ENCODE measurements around the gene NPPC. TPM values are rescaled to one million over a fixed set of nuclear protein-coding genes. Genes with fewer than 3 reads are reported as not detected.
A peak's percentile ranks its signal among the peaks of the same experiment; 100 is the strongest.

NPPC gene
- polyA plus RNA-seq, 1 of the 3 experiments (the other 2 are of a cell fraction), result not detected

GRCh38 chr2:231960810-231961348 lies 34.7 kb upstream of the NPPC start:
- POLR2A ChIA-PET, result interaction anchor here (0.5 to 1.0 kb wide), 4 partner anchors 26 to 496 kb away, joined by 3 to 4 read pairs (median 3); partner anchors contain the start of gene NCL
- DNase-seq, result no peak
- Histone ChIP-seq H3K9me3 (no peaks in the 10 kb centered on the region), H3K27me3 (ENCODE audit: insufficient read depth) (no peaks in the 10 kb centered on the region), H3K36me3 (replicated peaks in 1 of 2; ENCODE audit: control insufficient read depth in 1 of 2, insufficient read depth in 2 of 2, low read length in 1 of 2) (no peaks in the 10 kb centered on the region), H2AFZ (ENCODE audit: low read depth) (peak overlapping the region; percentile 97), H3K4me1 (ENCODE audit: control insufficient read depth in 1 of 2, insufficient read depth in 2 of 2, low read depth in 1 of 2, low read length in 1 of 2) (peaks cover 0 to 5% of the 10 kb centered on the region in 2 experiments; a peak in 1 of 4 replicates), H3K79me2 (ENCODE audit: insufficient read depth) (peaks cover 44% of the 10 kb centered on the region), H3K9me2 (no peaks in the 10 kb centered on the region), H4K20me1 (ENCODE audit: insufficient read depth) (no peaks in the 10 kb centered on the region), H3K4me2 (peak overlapping the region; percentile 92), H3K4me3 (ENCODE audit: low read depth in 2 of 2, low read length in 1 of 2) (peak overlapping the region; percentile 80 to 96), H3F3A (replicated peaks; ENCODE audit: insufficient read depth) (no peaks in the 10 kb centered on the region), H3K9ac (peak overlapping the region; percentile 85), H3K27ac (ENCODE audit: low read depth in 2 of 2, low read length in 1 of 2) (peak overlapping the region; percentile 74 to 87)
- TF ChIP-seq SIN3A (IDR thresholded peaks at IDR 0.05; ENCODE audit: borderline replicate concordance, low read depth, low read length), result no peak
- TF ChIP-seq TEAD4 (IDR thresholded peaks at IDR 0.05; ENCODE audit: borderline replicate concordance, insufficient read depth), result no peak
- TF ChIP-seq, protein P1, sequence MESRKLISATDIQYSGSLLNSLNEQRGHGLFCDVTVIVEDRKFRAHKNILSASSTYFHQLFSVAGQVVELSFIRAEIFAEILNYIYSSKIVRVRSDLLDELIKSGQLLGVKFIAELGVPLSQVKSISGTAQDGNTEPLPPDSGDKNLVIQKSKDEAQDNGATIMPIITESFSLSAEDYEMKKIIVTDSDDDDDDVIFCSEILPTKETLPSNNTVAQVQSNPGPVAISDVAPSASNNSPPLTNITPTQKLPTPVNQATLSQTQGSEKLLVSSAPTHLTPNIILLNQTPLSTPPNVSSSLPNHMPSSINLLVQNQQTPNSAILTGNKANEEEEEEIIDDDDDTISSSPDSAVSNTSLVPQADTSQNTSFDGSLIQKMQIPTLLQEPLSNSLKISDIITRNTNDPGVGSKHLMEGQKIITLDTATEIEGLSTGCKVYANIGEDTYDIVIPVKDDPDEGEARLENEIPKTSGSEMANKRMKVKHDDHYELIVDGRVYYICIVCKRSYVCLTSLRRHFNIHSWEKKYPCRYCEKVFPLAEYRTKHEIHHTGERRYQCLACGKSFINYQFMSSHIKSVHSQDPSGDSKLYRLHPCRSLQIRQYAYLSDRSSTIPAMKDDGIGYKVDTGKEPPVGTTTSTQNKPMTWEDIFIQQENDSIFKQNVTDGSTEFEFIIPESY (IDR thresholded peaks at IDR 0.05; ENCODE audit: borderline replicate concordance, low read depth), result no peak
- WGBS (ENCODE audit: low lambda C conversion rate), result 57% methylated on average over 18 of the region's 18 CpGs
- CTCF ChIA-PET, result interaction anchor here (1.0 kb wide), 1 partner anchor 31 kb away, joined by 3 read pairs; no protein-coding TSS in a partner anchor

DNA sequence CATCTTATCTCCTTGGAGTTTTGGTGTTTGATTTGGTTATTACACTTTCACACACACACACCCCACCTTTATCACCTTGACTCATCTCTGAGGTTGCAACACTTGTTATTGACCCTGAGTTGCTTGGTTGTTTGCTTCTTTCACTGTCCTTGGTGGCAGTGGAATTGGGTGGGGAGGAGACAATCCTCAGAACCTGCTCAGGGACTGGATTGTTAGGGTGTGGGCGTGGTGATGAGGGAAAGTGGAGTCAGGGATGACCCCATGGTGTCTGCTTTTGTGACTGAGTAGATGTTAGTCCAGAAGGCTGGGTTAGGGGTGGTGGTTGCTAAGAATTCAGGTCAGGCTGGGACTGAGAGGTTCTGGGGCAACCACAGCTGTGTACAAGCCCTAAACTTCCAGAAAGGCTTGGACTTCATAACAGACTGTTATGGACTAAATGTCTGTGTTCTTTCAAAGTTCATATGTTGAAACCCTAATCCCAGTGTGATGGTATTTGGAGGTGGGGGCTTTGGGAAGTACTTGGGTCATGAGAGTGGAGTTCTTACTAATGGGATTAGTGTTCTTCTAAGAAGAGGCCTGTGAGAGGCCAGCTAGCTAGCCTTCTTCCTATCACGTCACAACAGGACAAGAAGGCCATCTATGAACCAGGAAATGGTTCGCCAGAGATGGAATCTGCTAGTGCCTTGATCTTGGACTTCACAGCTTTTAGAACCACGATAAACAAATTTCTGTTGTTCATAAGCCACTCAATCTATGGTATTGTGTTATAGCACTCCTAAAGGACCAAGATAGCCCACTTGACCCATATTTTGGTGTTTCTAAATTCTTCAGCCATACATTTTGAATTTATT lies 31.9 kb upstream of the NPPC start:
- no peaks in the 10 kb centered on the region for H3K9me3 ChIP-seq
- no peaks in the 10 kb centered on the region for H3K27me3 ChIP-seq (ENCODE audit: insufficient read depth)
- no peaks in the 10 kb centered on the region for H3F3A ChIP-seq (replicated peaks; ENCODE audit: insufficient read depth)
- ChIA-PET POLR2A (no interaction called here), CTCF (no interaction called here)
- H3K9me2 ChIP-seq, result no peaks in the 10 kb centered on the region
- H3K4me1 ChIP-seq (ENCODE audit: control insufficient read depth in 1 of 2, insufficient read depth in 2 of 2, low read depth in 1 of 2, low read length in 1 of 2), result peaks cover 0 to 5% of the 10 kb centered on the region in 2 experiments; a peak in 1 of 4 replicates
- H3K79me2 ChIP-seq (ENCODE audit: insufficient read depth), result peaks cover 18% of the 10 kb centered on the region
- 70% methylated on average over 4 of the region's 4 CpGs for WGBS (ENCODE audit: low lambda C conversion rate)
- no peak overlapping the region for H3K9ac ChIP-seq
- no peak overlapping the region for H2AFZ ChIP-seq (ENCODE audit: low read depth)
- no peaks in the 10 kb centered on the region for H3K36me3 ChIP-seq (replicated peaks in 1 of 2; ENCODE audit: control insufficient read depth in 1 of 2, insufficient read depth in 2 of 2, low read length in 1 of 2)
- no peaks in the 10 kb centered on the region for H4K20me1 ChIP-seq (ENCODE audit: insufficient read depth)
- H3K4me3 ChIP-seq (ENCODE audit: low read depth in 2 of 2, low read length in 1 of 2), result no peak overlapping the region
- no peak overlapping the region for H3K27ac ChIP-seq (ENCODE audit: low read depth in 2 of 2, low read length in 1 of 2)
- no peak overlapping the region for H3K4me2 ChIP-seq
- TF ChIP-seq ELF1 (IDR thresholded peaks at IDR 0.05) (no peak), EZH2phosphoT487 (IDR thresholded peaks at IDR 0.05; ENCODE audit: borderline replicate concordance, low read depth) (no peak), TAF1 (IDR thresholded peaks at IDR 0.05; ENCODE audit: borderline replicate concordance, low read depth, low read length) (no peak), RCOR1 (IDR thresholded peaks at IDR 0.05; ENCODE audit: low read length) (no peak), CHD2 (IDR thresholded peaks at IDR 0.05; ENCODE audit: low read length, partially characterized antibody) (no peak), MAX (IDR thresholded peaks at IDR 0.05; ENCODE audit: low read depth) (no peak), YY1 (IDR thresholded peaks at IDR 0.05; ENCODE audit: low read depth) (no peak), MXI1 (IDR thresholded peaks at IDR 0.05; ENCODE audit: low read depth, low read length) (no peak), TEAD4 (IDR thresholded peaks at IDR 0.05; ENCODE audit: borderline replicate concordance, insufficient read depth) (no peak), NFIC (IDR thresholded peaks at IDR 0.05; ENCODE audit: borderline replicate concordance) (no peak), RXRA (IDR thresholded peaks at IDR 0.05; ENCODE audit: borderline replicate concordance, low read depth) (no peak), USF1 (IDR thresholded peaks at IDR 0.05; ENCODE audit: borderline replicate concordance, low read depth) (no peak), TCF12 (IDR thresholded peaks at IDR 0.05) (no peak), FOXJ3 (CRISPR knock-in tag; IDR thresholded peaks at IDR 0.05) (no peak), POLR2AphosphoS5 (IDR thresholded peaks at IDR 0.05; ENCODE audit: low read depth, low read length) (no peak), RAD21 (IDR thresholded peaks at IDR 0.05; ENCODE audit: low read length) (no peak)
- TF ChIP-seq, protein P2, sequence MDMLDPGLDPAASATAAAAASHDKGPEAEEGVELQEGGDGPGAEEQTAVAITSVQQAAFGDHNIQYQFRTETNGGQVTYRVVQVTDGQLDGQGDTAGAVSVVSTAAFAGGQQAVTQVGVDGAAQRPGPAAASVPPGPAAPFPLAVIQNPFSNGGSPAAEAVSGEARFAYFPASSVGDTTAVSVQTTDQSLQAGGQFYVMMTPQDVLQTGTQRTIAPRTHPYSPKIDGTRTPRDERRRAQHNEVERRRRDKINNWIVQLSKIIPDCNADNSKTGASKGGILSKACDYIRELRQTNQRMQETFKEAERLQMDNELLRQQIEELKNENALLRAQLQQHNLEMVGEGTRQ (IDR thresholded peaks at IDR 0.05; ENCODE audit: borderline replicate concordance, low read depth, low read length), result no peak
- TF ChIP-seq, protein P3, sequence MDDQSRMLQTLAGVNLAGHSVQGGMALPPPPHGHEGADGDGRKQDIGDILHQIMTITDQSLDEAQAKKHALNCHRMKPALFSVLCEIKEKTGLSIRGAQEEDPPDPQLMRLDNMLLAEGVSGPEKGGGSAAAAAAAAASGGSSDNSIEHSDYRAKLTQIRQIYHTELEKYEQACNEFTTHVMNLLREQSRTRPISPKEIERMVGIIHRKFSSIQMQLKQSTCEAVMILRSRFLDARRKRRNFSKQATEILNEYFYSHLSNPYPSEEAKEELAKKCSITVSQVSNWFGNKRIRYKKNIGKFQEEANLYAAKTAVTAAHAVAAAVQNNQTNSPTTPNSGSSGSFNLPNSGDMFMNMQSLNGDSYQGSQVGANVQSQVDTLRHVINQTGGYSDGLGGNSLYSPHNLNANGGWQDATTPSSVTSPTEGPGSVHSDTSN (IDR thresholded peaks at IDR 0.05), result no peak
- DNase-seq, result no peak
